Upper lobe of right lung (tissue), 1 donor: ENCODE measurements around the gene TMEM116. TPM values are rescaled to one million over a fixed set of nuclear protein-coding genes. Genes with fewer than 3 reads are reported as not detected.
"Not testable (repeated sequence)": the region's sequence is repeated elsewhere in the genome, so short reads cannot be mapped to it uniquely, and the experiment has no call there.

Source experiments
- ATAC-seq: fragments of 200-7000 bp; cut with Tn5 transposase; one replicate; pipeline ENCODE4 v1.9.1; 2020; ENCODE audit warnings: mild to moderate bottlenecking, moderate library complexity
- DNase-seq: peaks from one replicate; pipeline ENCODE4 v3.0.0-alpha.2; 2020
- H3K27ac ChIP-seq: fragments of 200-600 bp; one replicate; pipeline ENCODE4 v1.8.0; 2022
- H3K27me3 ChIP-seq: fragments of 200-600 bp; one replicate; pipeline ENCODE4 v1.8.0; 2022; ENCODE audit warnings: mild to moderate bottlenecking
- H3K36me3 ChIP-seq: fragments of 200-600 bp; one replicate; pipeline ENCODE4 v1.8.0; 2022
- H3K4me1 ChIP-seq: fragments of 200-600 bp; one replicate; pipeline ENCODE4 v1.8.0; 2022
- H3K4me3 ChIP-seq: fragments of 200-600 bp; one replicate; pipeline ENCODE4 v1.8.0; 2022; ENCODE audit warnings: mild to moderate bottlenecking
- H3K9me3 ChIP-seq: fragments of 200-600 bp; one replicate; pipeline ENCODE4 v1.8.0; 2022
- CTCF ChIP-seq: fragments of 200-600 bp; IDR thresholded peaks from one replicate; pipeline ENCODE4 v1.8.0; 2022; ENCODE audit warnings: antibody characterized with exemption
- intact Hi-C: fragments of 100-400 bp; cut with DNase I; formaldehyde crosslinking; loops from one replicate; pipeline ENCODE4 v1.11.0; 2022
- long read RNA-seq: library from polyadenylated mRNA; unstranded; transcript quantifications from one replicate; pipeline ENCODE4 v2.0.0, GENCODE V29; 2021
- total RNA-seq: library from RNA; stranded (reverse); fragmentation: NEBNext Ultra II Directional; extraction: Animal tissue kit (Norgen Biotek cat#: 25700); gene quantifications from one replicate; pipeline ENCODE4 v1.2.1, GENCODE V29; 2021
- donor health status: DM: no; HTN: yes; CAD: no; lungs with severe emphysema.

Gene TMEM116
- total RNA-seq: 23.4 TPM
- long read RNA-seq, partial matches to known transcripts: 5 of 23 reads
- long read RNA-seq, other reads (novel, unspliced or antisense): 16 of 23 reads

- H3K4me1 ChIP-seq: peaks cover 32% of the 10 kb centered on the region
- intact Hi-C loops: no loop called here
Observed at GRCh38 chr12:112012775-112013600, at the start of gene TMEM116, which contains the start of gene ERP29. TSS of gene TMEM116 (minus strand) at chr12:112013165. CDS start at chr12:112005270, 7,895 bp downstream. TSS of gene ERP29 (plus strand) at chr12:112013426. CDS start at chr12:112013466, 40 bp downstream.

DNA sequence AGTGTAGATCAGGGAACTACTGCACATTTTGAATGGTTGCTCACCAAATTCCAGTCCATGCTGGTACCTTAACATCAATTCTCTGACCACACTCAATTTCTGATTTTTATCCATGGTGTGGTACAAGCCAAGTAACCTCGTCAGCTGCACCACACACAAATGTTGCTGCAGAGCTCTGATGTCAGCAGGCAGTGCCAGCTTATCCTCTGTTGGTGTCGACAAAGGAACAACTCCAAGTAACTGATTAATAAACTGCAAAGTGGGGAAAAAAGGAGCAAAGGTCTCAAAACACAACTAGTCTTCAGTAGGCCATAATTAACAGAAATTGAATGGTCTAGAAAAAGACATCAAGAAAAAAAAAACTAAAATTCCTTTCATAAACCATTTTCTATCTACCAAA is 48.2 kb upstream of the TMEM116 start:
- no peaks in the 10 kb centered on the region for H3K4me1 ChIP-seq
- intact Hi-C loops: no loop called here
- peaks cover 100% of the 10 kb centered on the region for H3K36me3 ChIP-seq
- no peak for TF ChIP-seq CTCF
- H3K4me3 ChIP-seq: no peak overlapping the region
- H3K27ac ChIP-seq: no peak overlapping the region
- no peak for ATAC-seq
- H3K9me3 ChIP-seq: no peaks in the 10 kb centered on the region
- H3K27me3 ChIP-seq: no peaks in the 10 kb centered on the region
- no peak for DNase-seq

More at GRCh38 chr12:112012775-112013600, at the start of gene TMEM116, which contains the start of gene ERP29:
- Histone ChIP-seq H3K4me3 (peak within 1 kb of the TSS; percentile 90), H3K27me3 (no peaks in the 10 kb centered on the region), H3K9me3 (no peaks in the 10 kb centered on the region), H3K27ac (peak within 1 kb of the TSS; percentile 96), H3K36me3 (peaks cover 5% of the 10 kb centered on the region)
- peak; percentile 100 for DNase-seq
- TF ChIP-seq CTCF: peak; percentile 65
- ATAC-seq: peak; percentile 90

GRCh38 chr12:112049351-112049750 is 36.4 kb upstream of the TMEM116 start:
- TF ChIP-seq CTCF: no peak
- H3K27me3 ChIP-seq: no peaks in the 10 kb centered on the region
- H3K27ac ChIP-seq: no peak overlapping the region
- ATAC-seq (no peak), DNase-seq (no peak)
- no peak overlapping the region for H3K4me3 ChIP-seq
- intact Hi-C loops: no loop called here
- peaks cover 98% of the 10 kb centered on the region for H3K36me3 ChIP-seq
- no peaks in the 10 kb centered on the region for H3K9me3 ChIP-seq
- H3K4me1 ChIP-seq: no peaks in the 10 kb centered on the region

- ATAC-seq: no peak
- Histone ChIP-seq H3K4me3 (no peak overlapping the region), H3K27ac (no peak overlapping the region), H3K36me3 (peaks cover 98% of the 10 kb centered on the region), H3K27me3 (no peaks in the 10 kb centered on the region), H3K4me1 (no peaks in the 10 kb centered on the region), H3K9me3 (no peaks in the 10 kb centered on the region)
- TF ChIP-seq CTCF: no peak
- intact Hi-C loops: no loop called here
- no peak for DNase-seq
Observed at GRCh38 chr12:112046003-112046402, 33.0 kb upstream of the TMEM116 start.

GRCh38 chr12:112036614-112037013 is 23.6 kb upstream of the TMEM116 start:
- H3K36me3 ChIP-seq: peaks cover 99% of the 10 kb centered on the region
- H3K4me1 ChIP-seq, H3K27me3 ChIP-seq, DNase-seq, H3K27ac ChIP-seq, intact Hi-C loops, ATAC-seq, H3K9me3 ChIP-seq, H3K4me3 ChIP-seq: not testable (repeated sequence)

GRCh38 chr12:112035219-112035785 is 22.3 kb upstream of the TMEM116 start:
- no peaks in the 10 kb centered on the region for H3K9me3 ChIP-seq
- DNase-seq: no peak
- intact Hi-C loops: no loop called here
- no peak overlapping the region for H3K4me3 ChIP-seq
- H3K4me1 ChIP-seq: no peaks in the 10 kb centered on the region
- H3K36me3 ChIP-seq: peaks cover 99% of the 10 kb centered on the region
- no peaks in the 10 kb centered on the region for H3K27me3 ChIP-seq
- no peak for TF ChIP-seq CTCF
- no peak for ATAC-seq
- H3K27ac ChIP-seq: no peak overlapping the region
